GM23338 (cell line): ENCODE results near the gene TMBIM1. TPM values are rescaled to one million over a fixed set of nuclear protein-coding genes. Genes with fewer than 3 reads are reported as not detected.

ENCODE experiments used
- ATAC-seq: fragments of 200-7000 bp; cut with Tn5 transposase; 3 replicates; pipeline ENCODE4 v1.9.1; 2020
- DNase-seq: peaks from one replicate; pipeline ENCODE4 v3.0.0-alpha.2; 2015; ENCODE audit warnings: low spot score
- H2AFZ ChIP-seq: fragments of 200-600 bp; sonication (generic); 2 replicates; pipeline ENCODE4 v1.8.0; 2016; ENCODE audit warnings: antibody characterized with exemption, mild to moderate bottlenecking, moderate library complexity
- H3F3A ChIP-seq: fragments of 200-600 bp; sonication (generic); replicated peaks from 2 replicates; pipeline ENCODE4 v1.8.0; 2017; ENCODE audit warnings: antibody characterized with exemption, mixed run types, low read depth
- H3K27ac ChIP-seq: fragments of 200-600 bp; sonication (generic); 2 replicates; pipeline ENCODE4 v1.6.1; 2016; ENCODE audit warnings: low read depth
- H3K27me3 ChIP-seq: fragments of 200-600 bp; sonication (generic); 2 replicates; pipeline ENCODE4 v1.8.0; 2016; ENCODE audit warnings: mild to moderate bottlenecking, mixed run types, moderate library complexity; ENCODE audit not compliant: insufficient read depth
- H3K36me3 ChIP-seq: fragments of 200-600 bp; sonication (generic); 2 replicates; pipeline ENCODE4 v1.8.0; 2016; ENCODE audit warnings: mild to moderate bottlenecking; ENCODE audit not compliant: insufficient read depth
- H3K4me1 ChIP-seq: fragments of 200-600 bp; sonication (generic); 2 replicates; pipeline ENCODE4 v1.8.0; 2016; ENCODE audit warnings: mild to moderate bottlenecking, moderate library complexity; ENCODE audit not compliant: insufficient read depth
- H3K4me2 ChIP-seq: fragments of 200-600 bp; sonication (generic); 2 replicates; pipeline ENCODE4 v1.7.1; 2017; ENCODE audit warnings: mixed run types
- H3K4me3 ChIP-seq: fragments of 200-600 bp; sonication (generic); 2 replicates; pipeline ENCODE4 v1.6.1; 2016; ENCODE audit warnings: mixed run types
- H3K79me2 ChIP-seq: fragments of 200-600 bp; sonication (generic); replicated peaks from 2 replicates; pipeline ENCODE4 v1.8.0; 2017; ENCODE audit warnings: mild to moderate bottlenecking; ENCODE audit not compliant: insufficient read depth
- H3K9me2 ChIP-seq: fragments of 200-600 bp; sonication (generic); 2 replicates; pipeline ENCODE4 v1.8.0; 2017; ENCODE audit not compliant: insufficient read depth
- H4K20me1 ChIP-seq: fragments of 200-600 bp; sonication (generic); replicated peaks from 2 replicates; pipeline ENCODE4 v1.8.0; 2017; ENCODE audit warnings: mild to moderate bottlenecking; ENCODE audit not compliant: insufficient read depth
- H3K27ac Mint-ChIP-seq: 2 replicates; pipeline ENCODE4 v1.8.0; 2020; ENCODE audit warnings: inconsistent platforms, mild to moderate bottlenecking, moderate library complexity, mixed read lengths
- H3K27me3 Mint-ChIP-seq: 3 replicates; pipeline ENCODE4 v1.8.0; 2022; ENCODE audit warnings: low read depth, mild to moderate bottlenecking, moderate library complexity, mixed read lengths, inconsistent platforms; ENCODE audit not compliant: insufficient read depth, poor library complexity
- H3K36me3 Mint-ChIP-seq: 3 replicates; pipeline ENCODE4 v1.8.0; 2021; ENCODE audit warnings: low read depth, mild to moderate bottlenecking, inconsistent platforms, moderate library complexity, mixed read lengths
- H3K4me1 Mint-ChIP-seq: 3 replicates; pipeline ENCODE4 v1.8.0; 2020; ENCODE audit warnings: mild to moderate bottlenecking, inconsistent platforms, mixed read lengths
- H3K4me3 Mint-ChIP-seq: 3 replicates; pipeline ENCODE4 v1.8.0; 2021; ENCODE audit warnings: moderate library complexity, mild to moderate bottlenecking, inconsistent platforms, mixed read lengths
- H3K9me3 Mint-ChIP-seq: 3 replicates; pipeline ENCODE4 v1.8.0; 2020; ENCODE audit warnings: moderate library complexity, mild to moderate bottlenecking, inconsistent platforms, mixed read lengths
- CREB1 ChIP-seq: fragments of 250-450 bp; sonication (Bioruptor Pico); IDR thresholded peaks from 2 replicates; pipeline ENCODE4 v1.5.0; 2020; ENCODE audit warnings: low read depth, mild to moderate bottlenecking, moderate library complexity
- EZH2 ChIP-seq: fragments of 200-600 bp; sonication (generic); IDR thresholded peaks from one replicate; pipeline ENCODE4 v1.8.0; 2017; ENCODE audit warnings: antibody characterized with exemption, mild to moderate bottlenecking, low read depth; ENCODE audit not compliant: unreplicated experiment
- JUNB ChIP-seq: IDR thresholded peaks from one replicate; pipeline ENCODE4 v1.6.1; 2016; ENCODE audit warnings: antibody characterized with exemption; ENCODE audit not compliant: unreplicated experiment
- POLR2AphosphoS5 ChIP-seq: IDR thresholded peaks from 2 replicates; pipeline ENCODE4 v1.6.1; 2016; ENCODE audit warnings: antibody characterized with exemption, low read depth
- ZNF114 ChIP-seq: fragments of 250-450 bp; sonication (Bioruptor Pico); IDR thresholded peaks from 2 replicates; pipeline ENCODE4 v1.5.0; 2020; ENCODE audit warnings: mild to moderate bottlenecking, moderate library complexity
- ZNF331 ChIP-seq: fragments of 250-450 bp; sonication (Bioruptor Pico); IDR thresholded peaks from 2 replicates; pipeline ENCODE4 v1.5.0; 2020; ENCODE audit warnings: low read depth, mild to moderate bottlenecking, moderate library complexity
- polyA plus RNA-seq: library from polyadenylated mRNA; unstranded; fragments of >200 nt; fragmentation: Nextera tagmentation; extraction: Ambion mirVana; gene quantifications from 2 replicates; pipeline ENCODE4 v1.2.1, GENCODE V29; 2016
- total RNA-seq: library from RNA; depleted of rRNA; stranded (reverse); fragments of >200 nt; shearing (Covaris generic); gene quantifications from 2 replicates; pipeline ENCODE4 v1.2.3, GENCODE V29; 2014
- TF ChIP-seq, protein P1 (sequence below): fragments of 250-450 bp; sonication (Bioruptor Pico); IDR thresholded peaks from 2 replicates; pipeline ENCODE4 v1.5.0; 2020; ENCODE audit warnings: mild to moderate bottlenecking, moderate library complexity
- TF ChIP-seq, protein P2 (sequence below), 2 experiments: fragments of 200-600 bp in 1 of 2; sonication (generic) in 1 of 2; conservative IDR thresholded peaks; 2 replicates each; pipeline versions ENCODE4 v1.5.1 to v1.6.1; 2016 to 2017; ENCODE audit warnings: antibody characterized with exemption in 2 of 2, low read depth in 2 of 2, mild to moderate bottlenecking in 2 of 2, moderate library complexity in 1 of 2
- TF ChIP-seq, protein P3 (sequence below): IDR thresholded peaks from 2 replicates; pipeline ENCODE4 v1.6.1; 2016; ENCODE audit warnings: antibody characterized with exemption

The TMBIM1 gene
- total and polyA plus RNA-seq, 2 experiments from 2014 or later = 12.0 to 20.8 TPM

DNA sequence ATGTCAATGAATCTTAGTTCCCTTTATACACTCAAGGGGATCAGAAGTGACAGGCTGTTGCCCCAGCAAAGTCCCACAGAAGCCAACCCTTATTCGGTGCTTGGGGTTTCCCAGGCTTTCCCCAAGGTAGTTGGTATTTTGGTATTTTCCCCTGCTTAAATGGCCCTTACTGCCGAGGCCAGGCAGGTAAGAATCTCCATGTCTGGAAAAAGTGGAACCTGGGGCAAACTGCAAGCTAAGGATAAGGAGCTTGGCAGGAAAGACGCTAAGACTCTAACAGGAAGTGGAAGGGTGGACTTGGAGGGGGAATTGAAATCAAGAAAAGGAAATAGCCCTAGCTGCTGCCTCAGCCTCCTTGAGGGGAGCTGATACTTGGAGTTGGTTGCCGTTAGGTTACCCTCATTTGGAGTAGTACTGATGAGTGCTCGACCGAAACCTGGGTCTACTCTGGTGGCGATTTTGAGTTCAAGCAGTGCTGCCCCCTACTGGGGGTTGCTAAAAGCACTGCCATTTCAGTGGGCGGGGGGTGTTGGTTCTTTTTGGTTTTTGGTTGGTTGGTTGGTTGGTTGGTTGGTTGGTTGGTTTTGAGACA, 34.8 kb downstream of the TMBIM1 start:
- H3K4me1 ChIP-seq = peaks cover 29% of the 10 kb centered on the region
- no peak overlapping the region for H3K4me3 ChIP-seq
- Mint-ChIP-seq H3K4me1 (peaks cover 33% of the 10 kb centered on the region), H3K4me3 (no peak overlapping the region), H3K9me3 (no peaks in the 10 kb centered on the region), H3K27ac (peak overlapping the region; percentile 81), H3K36me3 (peaks cover 35% of the 10 kb centered on the region), H3K27me3 (peaks cover 16% of the 10 kb centered on the region)
- TF ChIP-seq EZH2 (no peak), ZNF114 (CRISPR knock-in tag) (no peak), JUNB (no peak), CREB1 (CRISPR knock-in tag) (no peak), ZNF331 (CRISPR knock-in tag) (peak; percentile 33; the same call in 1 of the 2 replicates), POLR2AphosphoS5 (0 out of 2 replicates have a peak, but pooled peaks have one; percentile 24)
- TF ChIP-seq, protein P1, sequence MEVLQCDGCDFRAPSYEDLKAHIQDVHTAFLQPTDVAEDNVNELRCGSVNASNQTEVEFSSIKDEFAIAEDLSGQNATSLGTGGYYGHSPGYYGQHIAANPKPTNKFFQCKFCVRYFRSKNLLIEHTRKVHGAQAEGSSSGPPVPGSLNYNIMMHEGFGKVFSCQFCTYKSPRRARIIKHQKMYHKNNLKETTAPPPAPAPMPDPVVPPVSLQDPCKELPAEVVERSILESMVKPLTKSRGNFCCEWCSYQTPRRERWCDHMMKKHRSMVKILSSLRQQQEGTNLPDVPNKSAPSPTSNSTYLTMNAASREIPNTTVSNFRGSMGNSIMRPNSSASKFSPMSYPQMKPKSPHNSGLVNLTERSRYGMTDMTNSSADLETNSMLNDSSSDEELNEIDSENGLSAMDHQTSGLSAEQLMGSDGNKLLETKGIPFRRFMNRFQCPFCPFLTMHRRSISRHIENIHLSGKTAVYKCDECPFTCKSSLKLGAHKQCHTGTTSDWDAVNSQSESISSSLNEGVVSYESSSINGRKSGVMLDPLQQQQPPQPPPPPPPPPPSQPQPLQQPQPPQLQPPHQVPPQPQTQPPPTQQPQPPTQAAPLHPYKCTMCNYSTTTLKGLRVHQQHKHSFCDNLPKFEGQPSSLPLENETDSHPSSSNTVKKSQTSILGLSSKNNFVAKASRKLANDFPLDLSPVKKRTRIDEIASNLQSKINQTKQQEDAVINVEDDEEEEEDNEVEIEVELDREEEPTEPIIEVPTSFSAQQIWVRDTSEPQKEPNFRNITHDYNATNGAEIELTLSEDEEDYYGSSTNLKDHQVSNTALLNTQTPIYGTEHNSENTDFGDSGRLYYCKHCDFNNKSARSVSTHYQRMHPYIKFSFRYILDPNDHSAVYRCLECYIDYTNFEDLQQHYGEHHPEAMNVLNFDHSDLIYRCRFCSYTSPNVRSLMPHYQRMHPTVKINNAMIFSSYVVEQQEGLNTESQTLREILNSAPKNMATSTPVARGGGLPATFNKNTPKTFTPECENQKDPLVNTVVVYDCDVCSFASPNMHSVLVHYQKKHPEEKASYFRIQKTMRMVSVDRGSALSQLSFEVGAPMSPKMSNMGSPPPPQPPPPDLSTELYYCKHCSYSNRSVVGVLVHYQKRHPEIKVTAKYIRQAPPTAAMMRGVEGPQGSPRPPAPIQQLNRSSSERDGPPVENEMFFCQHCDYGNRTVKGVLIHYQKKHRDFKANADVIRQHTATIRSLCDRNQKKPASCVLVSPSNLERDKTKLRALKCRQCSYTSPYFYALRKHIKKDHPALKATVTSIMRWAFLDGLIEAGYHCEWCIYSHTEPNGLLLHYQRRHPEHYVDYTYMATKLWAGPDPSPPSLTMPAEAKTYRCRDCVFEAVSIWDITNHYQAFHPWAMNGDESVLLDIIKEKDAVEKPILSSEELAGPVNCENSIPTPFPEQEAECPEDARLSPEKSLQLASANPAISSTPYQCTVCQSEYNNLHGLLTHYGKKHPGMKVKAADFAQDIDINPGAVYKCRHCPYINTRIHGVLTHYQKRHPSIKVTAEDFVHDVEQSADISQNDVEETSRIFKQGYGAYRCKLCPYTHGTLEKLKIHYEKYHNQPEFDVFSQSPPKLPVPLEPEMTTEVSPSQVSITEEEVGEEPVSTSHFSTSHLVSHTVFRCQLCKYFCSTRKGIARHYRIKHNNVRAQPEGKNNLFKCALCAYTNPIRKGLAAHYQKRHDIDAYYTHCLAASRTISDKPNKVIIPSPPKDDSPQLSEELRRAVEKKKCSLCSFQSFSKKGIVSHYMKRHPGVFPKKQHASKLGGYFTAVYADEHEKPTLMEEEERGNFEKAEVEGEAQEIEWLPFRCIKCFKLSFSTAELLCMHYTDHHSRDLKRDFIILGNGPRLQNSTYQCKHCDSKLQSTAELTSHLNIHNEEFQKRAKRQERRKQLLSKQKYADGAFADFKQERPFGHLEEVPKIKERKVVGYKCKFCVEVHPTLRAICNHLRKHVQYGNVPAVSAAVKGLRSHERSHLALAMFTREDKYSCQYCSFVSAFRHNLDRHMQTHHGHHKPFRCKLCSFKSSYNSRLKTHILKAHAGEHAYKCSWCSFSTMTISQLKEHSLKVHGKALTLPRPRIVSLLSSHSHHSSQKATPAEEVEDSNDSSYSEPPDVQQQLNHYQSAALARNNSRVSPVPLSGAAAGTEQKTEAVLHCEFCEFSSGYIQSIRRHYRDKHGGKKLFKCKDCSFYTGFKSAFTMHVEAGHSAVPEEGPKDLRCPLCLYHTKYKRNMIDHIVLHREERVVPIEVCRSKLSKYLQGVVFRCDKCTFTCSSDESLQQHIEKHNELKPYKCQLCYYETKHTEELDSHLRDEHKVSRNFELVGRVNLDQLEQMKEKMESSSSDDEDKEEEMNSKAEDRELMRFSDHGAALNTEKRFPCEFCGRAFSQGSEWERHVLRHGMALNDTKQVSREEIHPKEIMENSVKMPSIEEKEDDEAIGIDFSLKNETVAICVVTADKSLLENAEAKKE (CRISPR knock-in tag) = no peak
- TF ChIP-seq, protein P2, sequence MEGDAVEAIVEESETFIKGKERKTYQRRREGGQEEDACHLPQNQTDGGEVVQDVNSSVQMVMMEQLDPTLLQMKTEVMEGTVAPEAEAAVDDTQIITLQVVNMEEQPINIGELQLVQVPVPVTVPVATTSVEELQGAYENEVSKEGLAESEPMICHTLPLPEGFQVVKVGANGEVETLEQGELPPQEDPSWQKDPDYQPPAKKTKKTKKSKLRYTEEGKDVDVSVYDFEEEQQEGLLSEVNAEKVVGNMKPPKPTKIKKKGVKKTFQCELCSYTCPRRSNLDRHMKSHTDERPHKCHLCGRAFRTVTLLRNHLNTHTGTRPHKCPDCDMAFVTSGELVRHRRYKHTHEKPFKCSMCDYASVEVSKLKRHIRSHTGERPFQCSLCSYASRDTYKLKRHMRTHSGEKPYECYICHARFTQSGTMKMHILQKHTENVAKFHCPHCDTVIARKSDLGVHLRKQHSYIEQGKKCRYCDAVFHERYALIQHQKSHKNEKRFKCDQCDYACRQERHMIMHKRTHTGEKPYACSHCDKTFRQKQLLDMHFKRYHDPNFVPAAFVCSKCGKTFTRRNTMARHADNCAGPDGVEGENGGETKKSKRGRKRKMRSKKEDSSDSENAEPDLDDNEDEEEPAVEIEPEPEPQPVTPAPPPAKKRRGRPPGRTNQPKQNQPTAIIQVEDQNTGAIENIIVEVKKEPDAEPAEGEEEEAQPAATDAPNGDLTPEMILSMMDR (conservative IDR thresholded peaks at IDR 0.05; ENCODE audit: low read depth in 2 of 2) = peak; percentile 81 to 86
- TF ChIP-seq, protein P3, sequence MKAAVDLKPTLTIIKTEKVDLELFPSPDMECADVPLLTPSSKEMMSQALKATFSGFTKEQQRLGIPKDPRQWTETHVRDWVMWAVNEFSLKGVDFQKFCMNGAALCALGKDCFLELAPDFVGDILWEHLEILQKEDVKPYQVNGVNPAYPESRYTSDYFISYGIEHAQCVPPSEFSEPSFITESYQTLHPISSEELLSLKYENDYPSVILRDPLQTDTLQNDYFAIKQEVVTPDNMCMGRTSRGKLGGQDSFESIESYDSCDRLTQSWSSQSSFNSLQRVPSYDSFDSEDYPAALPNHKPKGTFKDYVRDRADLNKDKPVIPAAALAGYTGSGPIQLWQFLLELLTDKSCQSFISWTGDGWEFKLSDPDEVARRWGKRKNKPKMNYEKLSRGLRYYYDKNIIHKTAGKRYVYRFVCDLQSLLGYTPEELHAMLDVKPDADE = no peak
- peaks cover 34% of the 10 kb centered on the region for H3K36me3 ChIP-seq
- H3K79me2 ChIP-seq = no peaks in the 10 kb centered on the region
- DNase-seq (peak; percentile 91), ATAC-seq (peak; percentile 61)
- no peak overlapping the region for H2AFZ ChIP-seq
- no peaks in the 10 kb centered on the region for H3K27me3 ChIP-seq
- H3K4me2 ChIP-seq = no peak overlapping the region
- H3K27ac ChIP-seq = no peak overlapping the region; the same call in none of the 2 replicates
- peaks cover 6% of the 10 kb centered on the region; the same call in 1 of the 2 replicates for H4K20me1 ChIP-seq
- no peaks in the 10 kb centered on the region for H3K9me2 ChIP-seq
- H3F3A ChIP-seq = peaks cover 14% of the 10 kb centered on the region
